A673 (cell line): Measurements from ENCODE around the gene MSI2.

Source experiments
- CTCF ChIP-seq: fragments of 300-800, 200-600 bp; sonication (generic); conservative IDR thresholded peaks from 2 replicates; pipeline ENCODE4 v1.5.1; 2017; ENCODE audit warnings: low read depth, mild to moderate bottlenecking, antibody characterized with exemption, low read length, moderate library complexity, mixed read lengths
- EZH2 ChIP-seq: fragments of 200-600 bp; sonication (generic); IDR thresholded peaks from 2 replicates; pipeline ENCODE4 v1.6.1; 2017; ENCODE audit warnings: borderline replicate concordance, low read depth, mild to moderate bottlenecking, mixed read lengths, antibody characterized with exemption, low read length; ENCODE audit not compliant: poor library complexity, severe bottlenecking

GRCh38 chr17:57654040-57654775 lies 397.9 kb downstream of the MSI2 start:
- no peak for TF ChIP-seq CTCF
- TF ChIP-seq EZH2: no peak
